HepG2 (cell line): ENCODE measurements around the gene NKAIN2. TPM values are rescaled to one million over a fixed set of nuclear protein-coding genes. Genes with fewer than 3 reads are reported as not detected.
"Not testable (repeated sequence)": the region's sequence is repeated elsewhere in the genome, so short reads cannot be mapped to it uniquely, and the experiment has no call there.

Experiments
- ATAC-seq: fragments of 200-7000 bp; cut with Tn5 transposase; 3 replicates; pipeline ENCODE4 v1.9.1; 2020; ENCODE audit warnings: mild to moderate bottlenecking, moderate library complexity
- BruUV-seq: library from RNA; stranded (reverse); fragments of 400-500 nt; replicated peaks from 2 replicates; lab custom pipeline; 2021; lab: Mats Ljungman, UMichigan
- CTCF ChIA-PET: fragments of 300-600 bp; formaldehyde crosslinking; extraction: SDS; loops from one replicate; lab custom pipeline; 2021; ENCODE audit warnings: low total read pairs, inconsistent platforms, low intra/inter-chr PET ratio; lab: Yijun Ruan, JAX
- POLR2A ChIA-PET: fragments of 350-600 bp; sonication (Branson Sonifier 250); formaldehyde crosslinking; loops from one replicate; lab custom pipeline; 2020; ENCODE audit warnings: antibody characterized with exemption, inconsistent platforms; lab: Yijun Ruan, JAX
- DNase-seq: peaks from one replicate; pipeline ENCODE4 v3.0.0-alpha.2; 2015; ENCODE audit warnings: low spot score
- FAIRE-seq: peaks from 3 replicates; lab custom pipeline; 2011; peaks lifted over from hg19 to GRCh38; lab: Jason Lieb, UNC
- H2AFZ ChIP-seq: one replicate; pipeline ENCODE4 v1.6.1; 2011; ENCODE audit warnings: low read length, inconsistent platforms
- H3K27ac ChIP-seq: fragments of 300-600 bp; 3 replicates; pipeline ENCODE4 v1.8.0; 2011; ENCODE audit warnings: mixed run types, mild to moderate bottlenecking, mixed read lengths, low read length, inconsistent platforms; ENCODE audit not compliant: insufficient read depth; ENCODE audit errors: extremely low read length
- H3K27me3 ChIP-seq, 2 experiments: fragments of 200-600 bp in 1 of 2; 2 replicates in 1 of 2; 3 replicates in 1 of 2; pipeline versions ENCODE4 v1.6.0 to v1.8.0; 2011; ENCODE audit warnings: low read length in 2 of 2, mild to moderate bottlenecking in 2 of 2, moderate library complexity in 2 of 2, inconsistent platforms in 1 of 2; ENCODE audit not compliant: insufficient read depth in 2 of 2, control insufficient read depth in 1 of 2
- H3K36me3 ChIP-seq, 2 experiments: fragments of 200-600 bp in 1 of 2; replicated peaks in 1 of 2; 2 replicates in 1 of 2; 3 replicates in 1 of 2; pipeline versions ENCODE4 v1.5.1 to v1.8.0; 2011; ENCODE audit warnings: low read length in 2 of 2, inconsistent platforms in 1 of 2; ENCODE audit not compliant: insufficient read depth in 2 of 2, control insufficient read depth in 1 of 2
- H3K4me1 ChIP-seq: 2 replicates; pipeline ENCODE4 v1.5.1; 2012; ENCODE audit warnings: low read length, inconsistent platforms; ENCODE audit not compliant: insufficient read depth
- H3K4me2 ChIP-seq: 2 replicates; pipeline ENCODE4 v1.6.0; 2011; ENCODE audit warnings: low read depth, low read length, inconsistent platforms
- H3K4me3 ChIP-seq, 3 experiments: fragments of 200-600 bp in 1 of 3; sonication (generic), shearing (Covaris generic) in 1 of 3; replicated peaks in 1 of 3; 2 replicates each; pipeline ENCODE4 v1.5.1; 2011 to 2016; ENCODE audit warnings: low read length in 3 of 3, inconsistent platforms in 2 of 3, low read depth in 2 of 3, mild to moderate bottlenecking in 2 of 3, control low read depth in 1 of 3, mixed read lengths in 1 of 3; ENCODE audit not compliant: insufficient read depth in 1 of 3
- H3K79me2 ChIP-seq: one replicate; pipeline ENCODE4 v1.6.1; 2011; ENCODE audit warnings: low read length, inconsistent platforms; ENCODE audit not compliant: insufficient read depth
- H3K9ac ChIP-seq: 2 replicates; pipeline ENCODE4 v1.6.0; 2011; ENCODE audit warnings: mild to moderate bottlenecking, low read depth, low read length, inconsistent platforms; ENCODE audit not compliant: insufficient read depth
- H3K9me3 ChIP-seq: 2 replicates; pipeline ENCODE4 v1.5.1; 2012; ENCODE audit warnings: mild to moderate bottlenecking, low read length
- H4K20me1 ChIP-seq: 2 replicates; pipeline ENCODE4 v1.6.0; 2011; ENCODE audit warnings: inconsistent platforms, mild to moderate bottlenecking, low read length, moderate library complexity; ENCODE audit not compliant: insufficient read depth
- ELF4 ChIP-seq: sonication (generic); formaldehyde crosslinking; IDR thresholded peaks from 2 replicates; pipeline ENCODE4 v1.5.0; 2020; ENCODE audit warnings: missing genetic modification reagents, mild to moderate bottlenecking, moderate library complexity, borderline replicate concordance
- MAFF ChIP-seq: IDR thresholded peaks from 2 replicates; pipeline ENCODE4 v1.6.1; 2011; ENCODE audit warnings: low read depth, low read length, improper control_type of control experiment
- MAFK ChIP-seq, 2 experiments: IDR thresholded peaks in 1 of 2; conservative IDR thresholded peaks in 1 of 2; 2 replicates each; pipeline ENCODE4 v1.6.1; 2011; ENCODE audit warnings: improper control_type of control experiment in 2 of 2, low read length in 2 of 2
- NCOA1 ChIP-seq: sonication (generic); formaldehyde crosslinking; IDR thresholded peaks from 2 replicates; pipeline ENCODE4 v1.9.0; 2021; ENCODE audit warnings: missing genetic modification reagents
- PPARG ChIP-seq: conservative IDR thresholded peaks from 2 replicates; pipeline ENCODE4 v1.6.1; 2016; ENCODE audit warnings: missing biosample characterization, missing genetic modification reagents
- ZNF296 ChIP-seq: sonication (generic); formaldehyde crosslinking; conservative IDR thresholded peaks from 2 replicates; pipeline ENCODE4 v1.5.0; 2020; ENCODE audit warnings: mild to moderate bottlenecking, missing genetic modification reagents
- ZNF432 ChIP-seq: sonication (generic); formaldehyde crosslinking; IDR thresholded peaks from 2 replicates; pipeline ENCODE4 v1.5.0; 2020; ENCODE audit warnings: missing genetic modification reagents, mild to moderate bottlenecking, borderline replicate concordance
- ZNF619 ChIP-seq: sonication (generic); formaldehyde crosslinking; IDR thresholded peaks from 2 replicates; pipeline ENCODE4 v1.4.0; 2020; ENCODE audit warnings: mild to moderate bottlenecking, missing genetic modification reagents
- ZNF652 ChIP-seq: IDR thresholded peaks from 2 replicates; pipeline ENCODE4 v1.6.1; 2016; ENCODE audit warnings: low read depth, borderline replicate concordance
- WGBS: methylation state at CpG from one replicate; pipeline ENCODE4 v1.1.6; 2017; ENCODE audit warnings: low lambda C conversion rate; 5-methylcytosine and 5-hydroxymethylcytosine counted together
- in situ Hi-C: cut with HindIII; loops from 2 replicates; pipeline ENCODE4 v1.10.0; 2017; ENCODE audit warnings: low pct_unique_long_range_greater_than_20kb; ENCODE audit not compliant: extremely low pct_ligation_motif_present
- intact Hi-C: fragments of 100-400 bp; cut with micrococcal nuclease; formaldehyde crosslinking; loops from one replicate; pipeline ENCODE4 v1.10.0; 2022; ENCODE audit not compliant: unreplicated experiment
- polyA plus RNA-seq, 8 experiments: library from polyadenylated mRNA; depleted of rRNA in 3 of 8; stranded (reverse) in 7 of 8; unstranded in 1 of 8; fragments of >200 nt; fragmentation: Illumina TruSeq in 4 of 8; extraction: Trizol in 4 of 8; gene quantifications; 2 replicates each; pipeline versions ENCODE4 v1.2.1 to v1.2.3, GENCODE V29; 2011 to 2016; ENCODE audit warnings: low read depth in 4 of 8, missing spikeins in 1 of 8, mixed read lengths in 1 of 8; ENCODE audit not compliant: insufficient read depth in 1 of 8
- total RNA-seq, 5 experiments: library from RNA; depleted of rRNA; stranded (reverse); fragments of >200 nt; fragmentation: Illumina TruSeq; extraction: Trizol; gene quantifications; 2 replicates each; pipeline ENCODE4 v1.2.3, GENCODE V29; 2016; ENCODE audit warnings: low read depth in 1 of 5
- TF ChIP-seq, protein P1 (sequence below): sonication (generic); formaldehyde crosslinking; IDR thresholded peaks from 2 replicates; pipeline ENCODE4 v1.8.1; 2023; ENCODE audit warnings: mild to moderate bottlenecking, inconsistent platforms, moderate library complexity, missing genetic modification reagents, borderline replicate concordance

Gene NKAIN2
- total and polyA plus RNA-seq, 2 of the 13 experiments (the other 11 are each of a cell fraction or from before 2014, with no cell fraction given): not detected

DNA sequence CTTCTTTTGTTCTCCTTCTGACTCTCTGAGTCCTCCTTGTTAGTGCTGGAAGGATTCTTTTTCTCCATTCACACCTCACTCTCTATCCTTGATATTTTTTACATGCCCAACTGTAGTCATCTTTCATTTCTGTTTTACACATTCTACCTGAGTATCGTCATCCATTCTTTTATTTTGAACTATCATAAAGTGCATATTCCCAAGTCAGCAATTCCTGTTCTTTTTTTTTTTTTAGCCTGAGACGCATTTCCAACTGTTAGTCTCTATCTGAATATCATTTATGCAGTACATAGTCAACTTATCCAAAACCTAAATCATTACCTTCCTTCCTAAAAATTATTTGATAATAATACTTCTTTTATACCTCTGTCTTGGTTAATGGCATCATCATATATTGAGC is 207.5 kb downstream of the NKAIN2 start:
- WGBS: 13% methylated on average over 2 of the region's 2 CpGs
- no peak overlapping the region for H3K4me3 ChIP-seq

DNA sequence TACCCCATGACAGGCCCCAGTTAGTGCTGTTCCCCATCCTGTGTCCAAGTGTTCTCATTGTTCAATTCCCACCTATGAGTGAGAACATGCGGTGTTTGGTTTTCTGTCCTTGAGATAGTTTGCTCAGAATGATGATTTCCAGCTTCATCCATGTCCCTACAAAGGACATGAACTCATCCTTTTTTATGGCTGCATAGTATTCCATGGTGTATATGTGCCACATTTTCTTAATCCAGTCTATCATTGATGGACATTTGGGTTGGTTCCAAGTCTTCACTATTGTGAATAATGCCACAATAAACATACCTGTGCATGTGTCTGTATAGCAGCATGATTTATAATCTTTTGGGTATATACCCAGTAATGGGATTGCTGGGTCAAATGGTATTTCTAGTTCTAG is 218.4 kb downstream of the NKAIN2 start:
- H3K27me3 ChIP-seq, H3K4me1 ChIP-seq, POLR2A ChIA-PET, DNase-seq, H3K79me2 ChIP-seq, H3K4me2 ChIP-seq, H3K4me3 ChIP-seq, H3K36me3 ChIP-seq, H3K9me3 ChIP-seq, CTCF ChIA-PET, H4K20me1 ChIP-seq, BruUV-seq, H3K9ac ChIP-seq, H2AFZ ChIP-seq, intact Hi-C loops, FAIRE-seq, ATAC-seq, H3K27ac ChIP-seq, in situ Hi-C loops: not testable (repeated sequence)
- WGBS: 30% methylated on average over 1 of the region's 1 CpG

More for the DNA sequence above, 207.5 kb downstream of the NKAIN2 start:
- DNase-seq (no peak), ATAC-seq (no peak), FAIRE-seq (no peak)
- H3K79me2 ChIP-seq: no peaks in the 10 kb centered on the region
- ChIA-PET POLR2A (no interaction called here), CTCF (no interaction called here)
- H3K27ac ChIP-seq: no peak overlapping the region
- no peaks in the 10 kb centered on the region for H3K36me3 ChIP-seq
- no peaks in the 10 kb centered on the region for H3K9me3 ChIP-seq
- in situ Hi-C loops (no loop called here), intact Hi-C loops (no loop called here)
- H3K4me1 ChIP-seq: peaks cover 14% of the 10 kb centered on the region
- H3K9ac ChIP-seq: no peak overlapping the region
- H3K4me2 ChIP-seq: no peak overlapping the region
- H2AFZ ChIP-seq: no peak overlapping the region
- no peaks in the 10 kb centered on the region for H4K20me1 ChIP-seq
- TF ChIP-seq MAFF (peak; percentile 66), MAFK (conservative IDR thresholded peaks at IDR 0.05 in 1 of 2, IDR thresholded peaks at IDR 0.05 in 1 of 2; ENCODE audit: low read length in 2 of 2) (peak; percentile 72 to 82), NCOA1 (no peak), ZNF652 (no peak), ZNF296 (CRISPR knock-in tag) (no peak), ZNF619 (CRISPR knock-in tag) (no peak), ELF4 (no peak), PPARG (no peak), ZNF432 (CRISPR knock-in tag) (no peak)
- TF ChIP-seq, protein P1, sequence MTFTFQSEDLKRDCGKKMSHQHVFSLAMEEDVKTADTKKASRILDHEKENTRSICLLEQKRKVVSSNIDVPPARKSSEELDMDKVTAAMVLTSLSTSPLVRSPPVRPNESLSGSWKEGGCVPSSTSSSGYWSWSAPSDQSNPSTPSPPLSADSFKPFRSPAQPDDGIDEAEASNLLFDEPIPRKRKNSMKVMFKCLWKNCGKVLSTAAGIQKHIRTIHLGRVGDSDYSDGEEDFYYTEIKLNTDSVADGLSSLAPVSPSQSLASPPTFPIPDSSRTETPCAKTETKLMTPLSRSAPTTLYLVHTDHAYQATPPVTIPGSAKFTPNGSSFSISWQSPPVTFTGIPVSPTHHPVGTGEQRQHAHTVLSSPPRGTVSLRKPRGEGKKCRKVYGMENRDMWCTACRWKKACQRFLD: no peak
- H3K27me3 ChIP-seq: no peaks in the 10 kb centered on the region
- no TSS peak for BruUV-seq
